GM23338 (cell line): ENCODE data around the gene FAR1. TPM values are rescaled to one million over a fixed set of nuclear protein-coding genes. Genes with fewer than 3 reads are reported as not detected.

ENCODE experiments used
- ZNF462 ChIP-seq: fragments of 250-450 bp; sonication (Bioruptor Pico); IDR thresholded peaks from 2 replicates; pipeline ENCODE4 v1.5.0; 2020; ENCODE audit warnings: mild to moderate bottlenecking, moderate library complexity
- polyA plus RNA-seq: library from polyadenylated mRNA; unstranded; fragments of >200 nt; fragmentation: Nextera tagmentation; extraction: Ambion mirVana; gene quantifications from 2 replicates; pipeline ENCODE4 v1.2.1, GENCODE V29; 2016
- small RNA-seq: library from RNA; depleted of rRNA; stranded (forward); fragments of <200 nt; gene quantifications from one replicate; pipeline ENCODE3, GENCODE V24; 2014; ENCODE audit warnings: low replicate concordance
- total RNA-seq: library from RNA; depleted of rRNA; stranded (reverse); fragments of >200 nt; shearing (Covaris generic); gene quantifications from 2 replicates; pipeline ENCODE4 v1.2.3, GENCODE V29; 2014; rRNA removed

FAR1 gene
- total and polyA plus RNA-seq, 2 experiments from 2014 or later = 27.3 to 79.5 TPM

- no peak for TF ChIP-seq ZNF462 (CRISPR knock-in tag)
Measured at GRCh38 chr11:13781153-13781552, 112.7 kb downstream of the FAR1 start (continued).

Small RNA genes within 50 kb of the gene (small RNA-seq; reads per million reads assigned to genes)
- gene AC013828.1 (not detected), gene RF00019 (not detected), gene RPL39P26 (not detected)

Other genes starting within 250 kb of the FAR1 start
- 30.1 and 31.3 TPM in 2 replicates for gene BTBD10, start 205.4 kb upstream of the FAR1 start, total RNA-seq
- 16.8 and 20.2 TPM in 2 replicates for gene BTBD10, start 205.4 kb upstream of the FAR1 start, polyA plus RNA-seq
- gene PTH, start 172.7 kb upstream of the FAR1 start, total RNA-seq = not detected in 2 replicates
- gene PTH, start 172.7 kb upstream of the FAR1 start, polyA plus RNA-seq = not detected in 2 replicates